T-helper 9 cell (primary cell): ENCODE measurements around the gene OSBPL9.
"Not testable (repeated sequence)": the region's sequence is repeated elsewhere in the genome, so short reads cannot be mapped to it uniquely, and the experiment has no call there.

Source experiments
- DNase-seq: peaks from one replicate; pipeline ENCODE4 v3.0.0-alpha.2; 2020

The OSBPL9 gene

GRCh38 chr1:51639694-51640093, 22.8 kb downstream of the OSBPL9 start:
- DNase-seq = no peak

- DNase-seq = no peak
Observed at GRCh38 chr1:51641096-51641495, 24.2 kb downstream of the OSBPL9 start.

DNA sequence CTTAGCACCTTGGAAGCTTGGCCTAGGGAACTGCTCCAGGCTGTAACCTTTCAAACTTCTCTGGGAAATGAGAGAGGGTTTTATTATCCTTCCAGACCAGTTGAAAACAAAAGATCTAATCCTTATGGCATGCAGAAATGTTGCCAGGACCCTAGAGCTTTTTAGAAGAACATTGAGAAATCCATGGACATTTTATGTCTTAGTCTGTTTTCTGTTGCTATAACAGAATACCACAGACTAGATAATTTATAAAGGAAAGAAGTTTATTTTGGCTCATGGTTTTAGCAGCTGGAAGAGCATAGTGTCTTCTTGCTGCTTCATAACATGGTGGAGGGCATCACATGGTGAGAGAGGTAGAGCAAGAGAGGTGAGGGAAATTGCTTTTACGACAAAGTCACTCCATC, 25.8 kb downstream of the OSBPL9 start:
- no peak for DNase-seq

GRCh38 chr1:51643362-51643761, 26.5 kb downstream of the OSBPL9 start:
- no peak for DNase-seq

DNA sequence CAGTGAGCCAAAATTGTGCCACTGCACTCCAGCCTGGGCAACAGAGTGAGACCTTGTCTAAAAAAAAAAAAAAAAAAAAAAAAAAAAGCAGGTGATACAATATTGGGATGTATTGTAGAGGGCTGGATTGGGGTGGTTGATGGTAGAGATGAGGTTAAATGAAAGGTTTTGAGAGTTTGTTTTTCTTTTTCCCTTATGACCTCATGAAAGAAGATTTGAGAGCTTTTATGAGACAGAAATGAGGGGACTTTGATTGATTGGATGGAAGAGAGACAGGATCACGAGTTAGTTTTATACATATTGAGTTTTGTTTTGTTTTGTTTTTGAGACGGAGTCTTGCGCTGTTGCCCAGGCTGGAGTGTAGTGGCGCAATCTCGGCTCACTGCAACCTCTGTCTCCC, 27.1 kb downstream of the OSBPL9 start:
- DNase-seq = no peak

- no peak for DNase-seq
Observed at GRCh38 chr1:51644533-51645197, 27.8 kb downstream of the OSBPL9 start.

DNA sequence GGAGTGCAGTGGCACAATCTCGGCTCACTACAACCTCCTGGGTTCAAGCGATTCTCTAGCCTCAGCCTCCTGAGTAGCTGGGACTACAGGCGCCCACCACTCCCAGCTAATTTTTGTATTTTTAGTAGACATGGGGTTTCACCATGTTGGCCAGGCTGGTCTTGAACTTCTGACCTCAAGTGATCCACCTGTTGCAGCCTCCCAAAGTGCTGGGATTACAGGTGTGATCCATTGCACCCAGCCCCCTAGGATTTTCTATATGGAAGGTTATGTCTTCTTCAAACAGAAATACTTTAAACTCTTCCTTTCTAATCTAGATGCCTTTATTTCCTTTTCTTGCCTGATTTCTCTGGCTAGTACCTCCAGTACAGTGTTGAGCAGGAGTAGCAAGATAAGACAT, 29.7 kb downstream of the OSBPL9 start:
- not testable (repeated sequence) for DNase-seq

DNA sequence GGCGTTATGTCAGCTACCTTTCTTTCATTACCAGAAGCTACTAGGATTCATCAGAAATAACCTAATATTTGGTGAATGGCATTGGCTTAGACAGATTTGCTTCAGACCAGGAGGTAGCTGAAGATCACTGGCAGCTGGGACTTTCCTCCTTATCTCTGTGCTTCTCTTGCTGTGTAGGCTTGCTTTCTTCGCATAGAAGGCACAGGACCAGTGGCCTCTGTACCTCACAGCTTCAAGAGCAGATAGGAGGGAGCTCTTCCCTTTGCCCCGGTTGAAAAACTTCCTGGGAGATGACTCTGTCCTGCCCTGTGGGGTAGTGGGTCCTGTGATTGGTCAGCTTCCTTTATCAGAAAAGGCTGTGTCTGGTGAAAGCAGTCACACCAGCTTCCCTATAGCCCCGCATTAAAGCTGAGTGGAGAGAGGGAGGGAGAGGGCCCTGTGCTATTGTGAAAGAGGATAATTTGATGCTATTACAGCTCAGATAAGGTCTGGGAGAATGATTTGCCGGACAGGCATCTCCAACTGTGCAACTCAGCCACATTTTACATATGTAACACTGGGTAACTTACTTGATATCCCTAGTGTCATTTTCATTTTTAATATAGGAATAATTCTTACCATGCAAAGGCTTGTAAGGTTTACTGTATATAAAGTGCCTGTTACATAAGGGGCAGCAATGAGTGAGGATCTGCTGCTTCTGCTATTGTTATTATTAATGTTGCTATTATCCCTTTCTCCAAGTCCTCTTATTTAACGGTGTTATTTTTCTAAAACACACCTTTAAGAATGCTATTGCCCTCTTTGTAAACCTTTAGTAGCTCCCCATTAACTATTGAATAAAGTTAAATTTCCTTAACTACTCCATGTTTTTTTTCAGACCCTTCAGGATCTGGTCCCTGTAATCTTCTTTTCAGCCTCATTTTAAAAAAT, 31.6 kb downstream of the OSBPL9 start:
- no peak for DNase-seq

- DNase-seq = no peak
Observed at GRCh38 chr1:51649593-51650091, 32.8 kb downstream of the OSBPL9 start.

- DNase-seq = no peak
Observed at GRCh38 chr1:51650198-51650597, 33.3 kb downstream of the OSBPL9 start.

GRCh38 chr1:51651552-51651942, 34.7 kb downstream of the OSBPL9 start:
- no peak for DNase-seq

GRCh38 chr1:51652599-51652998, 35.7 kb downstream of the OSBPL9 start:
- DNase-seq = no peak

- DNase-seq = no peak
Observed at GRCh38 chr1:51653127-51653526, 36.2 kb downstream of the OSBPL9 start.

DNA sequence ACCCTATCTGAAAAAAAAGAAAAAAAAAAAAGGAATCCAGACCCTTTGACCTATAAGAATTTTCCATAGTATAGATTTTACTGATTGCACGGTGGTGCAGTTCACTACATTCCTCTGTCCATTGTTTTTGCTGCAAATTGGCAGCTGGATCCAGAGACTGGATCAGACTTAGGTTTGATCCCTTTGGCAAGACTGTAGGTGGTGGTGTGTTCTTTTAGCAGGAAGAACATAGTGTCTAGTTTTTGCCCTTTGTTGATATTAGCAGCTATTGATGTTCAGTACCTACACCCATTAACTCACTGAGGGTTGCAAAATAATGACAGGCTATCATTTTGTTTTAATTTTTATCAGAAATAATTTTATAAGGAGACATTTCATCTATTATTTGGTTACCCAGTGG, 37.1 kb downstream of the OSBPL9 start:
- no peak for DNase-seq

- DNase-seq = no peak
Observed at GRCh38 chr1:51656374-51656773, 39.5 kb downstream of the OSBPL9 start.

GRCh38 chr1:51660580-51660979, 43.7 kb downstream of the OSBPL9 start:
- no peak for DNase-seq

DNA sequence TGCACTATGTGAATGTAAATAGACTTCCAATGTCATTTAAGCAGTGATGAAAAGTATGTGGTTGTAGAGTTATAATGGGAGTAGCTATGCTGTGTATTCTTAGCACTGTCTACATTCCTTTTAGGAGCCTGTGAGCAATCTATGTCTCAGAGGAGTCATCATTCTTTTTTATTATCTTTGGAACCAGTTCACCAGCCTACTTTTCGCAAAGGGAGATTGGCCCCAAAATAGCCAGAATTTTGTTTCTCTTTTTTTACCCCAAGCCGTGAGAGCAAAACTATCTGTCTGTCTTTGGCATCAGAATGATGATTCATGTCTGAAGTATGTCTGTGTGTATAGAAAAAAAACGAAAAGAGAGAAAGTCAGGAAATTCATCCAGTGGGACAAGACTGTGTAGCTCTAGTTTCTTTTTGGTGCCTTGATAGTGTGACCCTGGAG, 44.2 kb downstream of the OSBPL9 start:
- no peak for DNase-seq

DNA sequence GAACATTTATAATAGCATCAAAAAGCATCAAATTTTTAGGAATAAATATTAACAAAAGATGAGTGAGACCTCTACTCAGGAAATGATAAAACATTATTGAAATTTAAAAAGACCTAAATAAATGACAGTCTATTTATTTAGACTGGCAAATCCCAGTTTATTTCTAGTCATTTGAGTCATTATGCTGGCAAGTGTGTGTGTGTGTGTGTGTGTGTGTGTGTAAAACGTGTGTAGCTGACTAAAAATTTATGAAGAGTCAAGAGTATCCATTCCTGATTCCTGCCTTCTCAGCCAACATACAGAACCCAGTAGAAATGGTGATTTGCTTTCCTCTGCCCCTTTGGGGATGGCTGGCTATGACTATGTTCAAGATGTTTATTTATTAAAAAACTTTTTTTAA, 46.2 kb downstream of the OSBPL9 start:
- DNase-seq = no peak

- DNase-seq = no peak
Observed at GRCh38 chr1:51663721-51664120, 46.8 kb downstream of the OSBPL9 start.

DNA sequence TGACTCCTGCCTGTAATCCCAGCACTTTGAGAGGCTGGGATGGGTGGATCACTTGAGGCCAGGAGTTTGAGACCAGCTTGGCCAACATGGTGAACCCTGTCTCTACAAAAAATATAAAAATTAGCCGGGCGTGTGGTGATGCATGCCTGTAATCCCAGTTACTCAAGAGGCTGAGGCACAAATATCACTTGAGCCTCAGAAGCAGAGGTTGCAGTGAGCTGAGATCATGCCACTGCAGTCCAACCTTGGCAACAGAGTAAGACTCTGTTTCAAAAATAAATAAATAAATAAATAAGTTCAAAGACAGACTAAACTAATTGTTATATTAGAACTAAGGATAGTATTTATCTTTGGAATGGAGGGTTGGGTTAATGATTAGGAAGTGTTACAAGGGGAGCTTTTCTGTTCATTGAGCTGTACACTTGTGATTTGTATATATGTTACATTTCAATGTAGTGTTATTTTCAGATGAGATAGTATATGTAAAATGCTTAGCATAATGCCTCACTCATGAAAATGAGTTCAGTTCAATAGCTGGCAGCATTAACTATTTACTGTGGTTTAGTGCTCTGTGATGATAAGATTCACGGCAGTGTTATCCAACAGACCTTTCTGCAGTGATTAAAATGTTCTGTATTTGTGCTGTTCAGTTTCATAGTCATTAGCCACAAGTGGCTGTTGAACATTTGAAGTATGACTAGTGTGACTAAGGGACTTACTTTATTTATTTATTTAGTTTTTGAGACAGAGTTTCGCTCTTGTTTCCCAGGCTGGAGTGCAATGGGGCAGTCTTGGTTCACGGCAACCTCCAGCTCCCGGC, 47.7 kb downstream of the OSBPL9 start:
- no peak for DNase-seq

GRCh38 chr1:51666478-51666877, 49.6 kb downstream of the OSBPL9 start:
- no peak for DNase-seq

GRCh38 chr1:51667561-51667960, 50.7 kb downstream of the OSBPL9 start:
- no peak for DNase-seq

DNA sequence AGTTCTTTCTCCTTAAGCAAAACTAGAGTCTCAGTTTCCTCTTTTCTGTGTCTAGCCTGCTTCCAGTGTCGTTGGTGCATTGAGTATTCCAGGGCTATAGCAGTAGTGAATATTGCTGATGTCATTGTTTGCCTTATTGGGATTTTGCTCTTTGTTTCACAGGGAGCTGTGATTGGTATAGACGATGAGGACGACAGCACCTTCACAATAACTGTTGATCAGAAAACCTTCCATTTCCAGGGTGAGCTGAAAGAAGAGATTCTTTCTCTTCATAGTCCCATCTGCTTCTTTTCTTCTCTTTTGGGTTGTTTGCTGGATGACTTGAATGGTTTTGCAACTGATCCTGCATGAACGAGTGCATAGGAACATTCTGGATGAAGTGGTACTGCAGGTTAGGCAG, 52.4 kb downstream of the OSBPL9 start:
- no peak for DNase-seq
